Measurements from ENCODE around the gene ANKFY1. TPM values are rescaled to one million over a fixed set of nuclear protein-coding genes. Genes with fewer than 3 reads are reported as not detected.

The ANKFY1 gene
- total RNA-seq, 1 experiment from 2014 or later: 46.8 TPM

DNA sequence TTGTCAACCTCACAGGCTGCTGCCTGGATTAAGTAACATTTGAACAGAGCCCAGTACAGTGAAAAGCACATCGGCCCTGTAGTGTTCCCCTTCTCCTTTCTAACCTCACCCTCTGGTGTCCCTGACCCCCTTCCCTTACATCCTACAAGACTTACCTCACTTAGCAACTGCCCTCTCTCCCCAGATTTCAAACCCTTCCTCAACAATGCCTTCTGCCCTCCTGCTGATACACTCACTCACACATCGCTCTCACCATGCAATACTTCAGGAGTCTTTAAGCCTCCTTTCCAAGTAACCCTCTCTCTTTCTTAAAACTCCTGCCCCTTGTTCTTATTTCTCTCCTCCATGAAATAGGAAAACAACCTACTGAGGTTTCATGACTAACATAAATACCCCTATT lies 138.8 kb downstream of the ANKFY1 start (continued):
- TF ChIP-seq, protein P1, sequence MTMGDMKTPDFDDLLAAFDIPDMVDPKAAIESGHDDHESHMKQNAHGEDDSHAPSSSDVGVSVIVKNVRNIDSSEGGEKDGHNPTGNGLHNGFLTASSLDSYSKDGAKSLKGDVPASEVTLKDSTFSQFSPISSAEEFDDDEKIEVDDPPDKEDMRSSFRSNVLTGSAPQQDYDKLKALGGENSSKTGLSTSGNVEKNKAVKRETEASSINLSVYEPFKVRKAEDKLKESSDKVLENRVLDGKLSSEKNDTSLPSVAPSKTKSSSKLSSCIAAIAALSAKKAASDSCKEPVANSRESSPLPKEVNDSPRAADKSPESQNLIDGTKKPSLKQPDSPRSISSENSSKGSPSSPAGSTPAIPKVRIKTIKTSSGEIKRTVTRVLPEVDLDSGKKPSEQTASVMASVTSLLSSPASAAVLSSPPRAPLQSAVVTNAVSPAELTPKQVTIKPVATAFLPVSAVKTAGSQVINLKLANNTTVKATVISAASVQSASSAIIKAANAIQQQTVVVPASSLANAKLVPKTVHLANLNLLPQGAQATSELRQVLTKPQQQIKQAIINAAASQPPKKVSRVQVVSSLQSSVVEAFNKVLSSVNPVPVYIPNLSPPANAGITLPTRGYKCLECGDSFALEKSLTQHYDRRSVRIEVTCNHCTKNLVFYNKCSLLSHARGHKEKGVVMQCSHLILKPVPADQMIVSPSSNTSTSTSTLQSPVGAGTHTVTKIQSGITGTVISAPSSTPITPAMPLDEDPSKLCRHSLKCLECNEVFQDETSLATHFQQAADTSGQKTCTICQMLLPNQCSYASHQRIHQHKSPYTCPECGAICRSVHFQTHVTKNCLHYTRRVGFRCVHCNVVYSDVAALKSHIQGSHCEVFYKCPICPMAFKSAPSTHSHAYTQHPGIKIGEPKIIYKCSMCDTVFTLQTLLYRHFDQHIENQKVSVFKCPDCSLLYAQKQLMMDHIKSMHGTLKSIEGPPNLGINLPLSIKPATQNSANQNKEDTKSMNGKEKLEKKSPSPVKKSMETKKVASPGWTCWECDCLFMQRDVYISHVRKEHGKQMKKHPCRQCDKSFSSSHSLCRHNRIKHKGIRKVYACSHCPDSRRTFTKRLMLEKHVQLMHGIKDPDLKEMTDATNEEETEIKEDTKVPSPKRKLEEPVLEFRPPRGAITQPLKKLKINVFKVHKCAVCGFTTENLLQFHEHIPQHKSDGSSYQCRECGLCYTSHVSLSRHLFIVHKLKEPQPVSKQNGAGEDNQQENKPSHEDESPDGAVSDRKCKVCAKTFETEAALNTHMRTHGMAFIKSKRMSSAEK (CRISPR knock-in tag; IDR thresholded peaks at IDR 0.05; ENCODE audit: borderline replicate concordance): no peak

DNA sequence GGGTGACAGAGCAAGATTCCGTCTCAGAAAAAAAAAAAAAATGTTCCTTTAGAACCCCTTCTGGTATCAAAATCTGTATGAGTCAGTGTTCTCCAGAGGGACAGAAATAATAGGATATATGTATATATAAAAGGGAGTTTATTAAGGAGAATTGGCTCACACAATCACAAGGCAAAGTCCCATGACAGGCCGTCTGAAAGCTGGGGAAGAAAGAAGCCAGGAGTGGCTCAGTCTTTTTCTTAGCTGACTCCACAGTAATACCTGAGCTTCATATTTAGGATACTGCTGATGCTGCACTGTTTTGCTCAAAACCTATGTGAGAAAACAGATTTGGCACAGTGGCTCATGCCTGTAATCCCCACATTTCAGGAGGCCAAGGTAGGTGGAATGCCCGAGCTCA lies 143.4 kb downstream of the ANKFY1 start:
- CTCF ChIA-PET: interaction anchor here (1.6 kb wide), 1 partner anchor 80 kb away, joined by 4 read pairs; no protein-coding TSS in a partner anchor
- Mint-ChIP-seq H3K27ac (no peak overlapping the region), H3K36me3 (peaks cover 15% of the 10 kb centered on the region), H3K9me3 (no peaks in the 10 kb centered on the region), H3K4me3 (no peak overlapping the region), H3K27me3 (ENCODE audit: low read depth) (no peaks in the 10 kb centered on the region), H3K4me1 (peaks cover 7% of the 10 kb centered on the region)
- no peak for TF ChIP-seq ATF1 (CRISPR knock-in tag; IDR thresholded peaks at IDR 0.05)
- TF ChIP-seq, protein P2, sequence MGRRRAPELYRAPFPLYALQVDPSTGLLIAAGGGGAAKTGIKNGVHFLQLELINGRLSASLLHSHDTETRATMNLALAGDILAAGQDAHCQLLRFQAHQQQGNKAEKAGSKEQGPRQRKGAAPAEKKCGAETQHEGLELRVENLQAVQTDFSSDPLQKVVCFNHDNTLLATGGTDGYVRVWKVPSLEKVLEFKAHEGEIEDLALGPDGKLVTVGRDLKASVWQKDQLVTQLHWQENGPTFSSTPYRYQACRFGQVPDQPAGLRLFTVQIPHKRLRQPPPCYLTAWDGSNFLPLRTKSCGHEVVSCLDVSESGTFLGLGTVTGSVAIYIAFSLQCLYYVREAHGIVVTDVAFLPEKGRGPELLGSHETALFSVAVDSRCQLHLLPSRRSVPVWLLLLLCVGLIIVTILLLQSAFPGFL (CRISPR knock-in tag; IDR thresholded peaks at IDR 0.05; ENCODE audit: borderline replicate concordance): no peak
- TF ChIP-seq, protein P3, sequence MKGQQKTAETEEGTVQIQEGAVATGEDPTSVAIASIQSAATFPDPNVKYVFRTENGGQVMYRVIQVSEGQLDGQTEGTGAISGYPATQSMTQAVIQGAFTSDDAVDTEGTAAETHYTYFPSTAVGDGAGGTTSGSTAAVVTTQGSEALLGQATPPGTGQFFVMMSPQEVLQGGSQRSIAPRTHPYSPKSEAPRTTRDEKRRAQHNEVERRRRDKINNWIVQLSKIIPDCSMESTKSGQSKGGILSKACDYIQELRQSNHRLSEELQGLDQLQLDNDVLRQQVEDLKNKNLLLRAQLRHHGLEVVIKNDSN (CRISPR knock-in tag; IDR thresholded peaks at IDR 0.05): no peak
- TF ChIP-seq, protein P4, sequence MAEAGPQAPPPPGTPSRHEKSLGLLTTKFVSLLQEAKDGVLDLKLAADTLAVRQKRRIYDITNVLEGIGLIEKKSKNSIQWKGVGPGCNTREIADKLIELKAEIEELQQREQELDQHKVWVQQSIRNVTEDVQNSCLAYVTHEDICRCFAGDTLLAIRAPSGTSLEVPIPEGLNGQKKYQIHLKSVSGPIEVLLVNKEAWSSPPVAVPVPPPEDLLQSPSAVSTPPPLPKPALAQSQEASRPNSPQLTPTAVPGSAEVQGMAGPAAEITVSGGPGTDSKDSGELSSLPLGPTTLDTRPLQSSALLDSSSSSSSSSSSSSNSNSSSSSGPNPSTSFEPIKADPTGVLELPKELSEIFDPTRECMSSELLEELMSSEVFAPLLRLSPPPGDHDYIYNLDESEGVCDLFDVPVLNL (CRISPR knock-in tag; IDR thresholded peaks at IDR 0.05; ENCODE audit: borderline replicate concordance, low read depth): no peak
- POLR2A ChIA-PET: interaction anchor here (0.5 kb wide), 1 partner anchor 23 kb away, joined by 3 read pairs; no protein-coding TSS in a partner anchor
- no peak for DNase-seq (ENCODE audit: low spot score)
- ATAC-seq: no peak

DNA sequence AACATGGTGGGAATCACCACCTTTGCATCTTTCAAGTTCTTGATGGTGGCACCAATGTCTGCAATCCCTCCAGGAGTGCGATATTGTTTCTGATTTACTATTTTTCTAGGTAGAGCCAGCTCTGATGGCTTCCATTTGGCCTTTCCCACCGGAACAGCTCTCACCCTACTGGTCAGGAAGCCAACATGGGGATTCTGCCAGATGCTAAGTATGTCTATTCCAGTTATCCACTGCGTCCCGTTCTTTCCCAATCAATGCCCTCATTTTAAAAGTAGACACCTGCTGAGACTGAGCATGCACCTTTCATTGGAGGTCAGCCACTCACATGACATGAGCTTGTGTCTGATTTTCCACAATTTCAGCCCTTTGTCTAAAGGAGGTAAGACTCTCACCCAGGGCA lies 144.5 kb downstream of the ANKFY1 start:
- H3K4me3 Mint-ChIP-seq: no peak overlapping the region
- H3K9me3 Mint-ChIP-seq: no peaks in the 10 kb centered on the region
- POLR2A ChIA-PET: no interaction called here
- no peaks in the 10 kb centered on the region for H3K27me3 Mint-ChIP-seq (ENCODE audit: low read depth)
- no peak overlapping the region for H3K27ac Mint-ChIP-seq
- DNase-seq (ENCODE audit: low spot score) (no peak), ATAC-seq (no peak)
- H3K36me3 Mint-ChIP-seq: peaks cover 15% of the 10 kb centered on the region
- H3K4me1 Mint-ChIP-seq: no peaks in the 10 kb centered on the region
- CTCF ChIA-PET: no interaction called here
- TF ChIP-seq ZBTB21 (CRISPR knock-in tag; IDR thresholded peaks at IDR 0.05; ENCODE audit: borderline replicate concordance) (no peak), JAZF1 (CRISPR knock-in tag; IDR thresholded peaks at IDR 0.05) (no peak), RORB (CRISPR knock-in tag; IDR thresholded peaks at IDR 0.05) (no peak), HMGA2 (CRISPR knock-in tag; IDR thresholded peaks at IDR 0.05) (no peak), ESRRA (CRISPR knock-in tag; IDR thresholded peaks at IDR 0.05; ENCODE audit: borderline replicate concordance) (no peak), SP1 (CRISPR knock-in tag; conservative IDR thresholded peaks at IDR 0.05) (no peak), SMAD3 (CRISPR knock-in tag; IDR thresholded peaks at IDR 0.05; ENCODE audit: borderline replicate concordance) (no peak), RELA (CRISPR knock-in tag; IDR thresholded peaks at IDR 0.05; ENCODE audit: borderline replicate concordance) (no peak), FOXK1 (CRISPR knock-in tag; IDR thresholded peaks at IDR 0.05) (no peak), CREM (CRISPR knock-in tag; IDR thresholded peaks at IDR 0.05) (no peak)
- TF ChIP-seq, protein P1 (CRISPR knock-in tag; IDR thresholded peaks at IDR 0.05; ENCODE audit: borderline replicate concordance): no peak
- TF ChIP-seq, protein P5, sequence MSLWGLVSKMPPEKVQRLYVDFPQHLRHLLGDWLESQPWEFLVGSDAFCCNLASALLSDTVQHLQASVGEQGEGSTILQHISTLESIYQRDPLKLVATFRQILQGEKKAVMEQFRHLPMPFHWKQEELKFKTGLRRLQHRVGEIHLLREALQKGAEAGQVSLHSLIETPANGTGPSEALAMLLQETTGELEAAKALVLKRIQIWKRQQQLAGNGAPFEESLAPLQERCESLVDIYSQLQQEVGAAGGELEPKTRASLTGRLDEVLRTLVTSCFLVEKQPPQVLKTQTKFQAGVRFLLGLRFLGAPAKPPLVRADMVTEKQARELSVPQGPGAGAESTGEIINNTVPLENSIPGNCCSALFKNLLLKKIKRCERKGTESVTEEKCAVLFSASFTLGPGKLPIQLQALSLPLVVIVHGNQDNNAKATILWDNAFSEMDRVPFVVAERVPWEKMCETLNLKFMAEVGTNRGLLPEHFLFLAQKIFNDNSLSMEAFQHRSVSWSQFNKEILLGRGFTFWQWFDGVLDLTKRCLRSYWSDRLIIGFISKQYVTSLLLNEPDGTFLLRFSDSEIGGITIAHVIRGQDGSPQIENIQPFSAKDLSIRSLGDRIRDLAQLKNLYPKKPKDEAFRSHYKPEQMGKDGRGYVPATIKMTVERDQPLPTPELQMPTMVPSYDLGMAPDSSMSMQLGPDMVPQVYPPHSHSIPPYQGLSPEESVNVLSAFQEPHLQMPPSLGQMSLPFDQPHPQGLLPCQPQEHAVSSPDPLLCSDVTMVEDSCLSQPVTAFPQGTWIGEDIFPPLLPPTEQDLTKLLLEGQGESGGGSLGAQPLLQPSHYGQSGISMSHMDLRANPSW (CRISPR knock-in tag; conservative IDR thresholded peaks at IDR 0.05; ENCODE audit: low read depth): no peak
- TF ChIP-seq, protein P6, sequence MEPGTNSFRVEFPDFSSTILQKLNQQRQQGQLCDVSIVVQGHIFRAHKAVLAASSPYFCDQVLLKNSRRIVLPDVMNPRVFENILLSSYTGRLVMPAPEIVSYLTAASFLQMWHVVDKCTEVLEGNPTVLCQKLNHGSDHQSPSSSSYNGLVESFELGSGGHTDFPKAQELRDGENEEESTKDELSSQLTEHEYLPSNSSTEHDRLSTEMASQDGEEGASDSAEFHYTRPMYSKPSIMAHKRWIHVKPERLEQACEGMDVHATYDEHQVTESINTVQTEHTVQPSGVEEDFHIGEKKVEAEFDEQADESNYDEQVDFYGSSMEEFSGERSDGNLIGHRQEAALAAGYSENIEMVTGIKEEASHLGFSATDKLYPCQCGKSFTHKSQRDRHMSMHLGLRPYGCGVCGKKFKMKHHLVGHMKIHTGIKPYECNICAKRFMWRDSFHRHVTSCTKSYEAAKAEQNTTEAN (CRISPR knock-in tag; IDR thresholded peaks at IDR 0.05): no peak
